Type B pancreatic cell (in vitro differentiated cells): ENCODE results near the gene KIF21A. TPM values are rescaled to one million over a fixed set of nuclear protein-coding genes. Genes with fewer than 3 reads are reported as not detected.

Source experiments
- DNase-seq: peaks from one replicate; pipeline ENCODE4 v3.0.0; 2021; ENCODE audit warnings: mixed read lengths; ENCODE audit not compliant: unreplicated experiment; ENCODE audit errors: extremely low spot score
- H3K27ac Mint-ChIP-seq: 2 replicates; pipeline ENCODE4 v1.8.0; 2021; ENCODE audit warnings: mild to moderate bottlenecking, mixed read lengths
- H3K27me3 Mint-ChIP-seq: 2 replicates; pipeline ENCODE4 v1.8.0; 2021; ENCODE audit warnings: mixed read lengths
- H3K36me3 Mint-ChIP-seq: 2 replicates; pipeline ENCODE4 v1.8.0; 2021; ENCODE audit warnings: mixed read lengths
- H3K4me1 Mint-ChIP-seq: one replicate; pipeline ENCODE4 v1.8.0; 2021; ENCODE audit warnings: mixed read lengths; ENCODE audit not compliant: unreplicated experiment
- H3K4me3 Mint-ChIP-seq: 2 replicates; pipeline ENCODE4 v1.8.0; 2021; ENCODE audit warnings: mild to moderate bottlenecking, mixed read lengths
- H3K9me3 Mint-ChIP-seq: 2 replicates; pipeline ENCODE4 v1.8.0; 2021; ENCODE audit warnings: mixed read lengths
- total RNA-seq: library from RNA; stranded (reverse); gene quantifications from 2 replicates; pipeline ENCODE4 v1.2.1, GENCODE V29; 2021; ENCODE audit warnings: low replicate concordance
- TF ChIP-seq, protein P1 (sequence below): fragments of 200-600 bp; sonication (generic); conservative IDR thresholded peaks from 2 replicates; pipeline ENCODE4 v1.5.0; 2021; ENCODE audit warnings: antibody characterized with exemption, mild to moderate bottlenecking

KIF21A gene
- total RNA-seq, 1 donor from 2014 or later = 25.7 TPM

GRCh38 chr12:39365364-39366001 is 77.4 kb downstream of the KIF21A start:
- TF ChIP-seq, protein P1, sequence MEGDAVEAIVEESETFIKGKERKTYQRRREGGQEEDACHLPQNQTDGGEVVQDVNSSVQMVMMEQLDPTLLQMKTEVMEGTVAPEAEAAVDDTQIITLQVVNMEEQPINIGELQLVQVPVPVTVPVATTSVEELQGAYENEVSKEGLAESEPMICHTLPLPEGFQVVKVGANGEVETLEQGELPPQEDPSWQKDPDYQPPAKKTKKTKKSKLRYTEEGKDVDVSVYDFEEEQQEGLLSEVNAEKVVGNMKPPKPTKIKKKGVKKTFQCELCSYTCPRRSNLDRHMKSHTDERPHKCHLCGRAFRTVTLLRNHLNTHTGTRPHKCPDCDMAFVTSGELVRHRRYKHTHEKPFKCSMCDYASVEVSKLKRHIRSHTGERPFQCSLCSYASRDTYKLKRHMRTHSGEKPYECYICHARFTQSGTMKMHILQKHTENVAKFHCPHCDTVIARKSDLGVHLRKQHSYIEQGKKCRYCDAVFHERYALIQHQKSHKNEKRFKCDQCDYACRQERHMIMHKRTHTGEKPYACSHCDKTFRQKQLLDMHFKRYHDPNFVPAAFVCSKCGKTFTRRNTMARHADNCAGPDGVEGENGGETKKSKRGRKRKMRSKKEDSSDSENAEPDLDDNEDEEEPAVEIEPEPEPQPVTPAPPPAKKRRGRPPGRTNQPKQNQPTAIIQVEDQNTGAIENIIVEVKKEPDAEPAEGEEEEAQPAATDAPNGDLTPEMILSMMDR = peak; percentile 37
- Mint-ChIP-seq H3K9me3 (no peaks in the 10 kb centered on the region), H3K4me3 (no peak overlapping the region), H3K36me3 (peaks cover 16% of the 10 kb centered on the region), H3K27me3 (no peaks in the 10 kb centered on the region), H3K27ac (no peak overlapping the region), H3K4me1 (no peaks in the 10 kb centered on the region)
- DNase-seq = no peak

GRCh38 chr12:39364196-39364595 is 78.7 kb downstream of the KIF21A start:
- H3K9me3 Mint-ChIP-seq = no peaks in the 10 kb centered on the region
- TF ChIP-seq, protein P1 = no peak
- H3K36me3 Mint-ChIP-seq = peaks cover 16% of the 10 kb centered on the region
- DNase-seq = no peak
- no peak overlapping the region for H3K4me3 Mint-ChIP-seq
- H3K27ac Mint-ChIP-seq = no peak overlapping the region
- H3K27me3 Mint-ChIP-seq = no peaks in the 10 kb centered on the region
- H3K4me1 Mint-ChIP-seq = no peaks in the 10 kb centered on the region

- H3K36me3 Mint-ChIP-seq = peaks cover 13% of the 10 kb centered on the region
- no peaks in the 10 kb centered on the region for H3K4me1 Mint-ChIP-seq
- no peak overlapping the region for H3K4me3 Mint-ChIP-seq
- TF ChIP-seq, protein P1 = no peak
- H3K9me3 Mint-ChIP-seq = no peaks in the 10 kb centered on the region
- H3K27ac Mint-ChIP-seq = no peak overlapping the region
- H3K27me3 Mint-ChIP-seq = no peaks in the 10 kb centered on the region
- DNase-seq = no peak
Measured at GRCh38 chr12:39359645-39360044, 83.3 kb downstream of the KIF21A start.

DNA sequence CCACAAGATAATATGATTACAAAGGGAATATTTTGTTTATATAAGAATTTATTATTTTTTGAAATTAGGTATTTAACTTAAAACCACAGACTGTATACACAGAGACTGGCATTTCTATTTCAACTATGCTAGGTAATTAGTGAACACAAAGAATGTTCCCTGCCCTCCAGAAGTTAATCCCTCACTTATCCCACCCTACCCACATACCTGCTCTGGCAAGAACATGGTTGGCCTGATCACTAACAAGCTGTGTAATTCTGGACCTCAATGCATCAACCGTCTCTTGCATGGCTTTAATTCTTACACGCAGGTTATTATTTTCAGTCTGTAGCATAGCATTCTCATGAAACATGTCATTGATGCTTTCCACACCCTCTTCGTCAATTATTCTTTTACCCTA is 85.9 kb downstream of the KIF21A start:
- Mint-ChIP-seq H3K9me3 (no peaks in the 10 kb centered on the region), H3K27ac (no peak overlapping the region), H3K27me3 (no peaks in the 10 kb centered on the region), H3K36me3 (peaks cover 7% of the 10 kb centered on the region), H3K4me3 (no peak overlapping the region), H3K4me1 (no peaks in the 10 kb centered on the region)
- DNase-seq = no peak
- TF ChIP-seq, protein P1 = no peak

DNA sequence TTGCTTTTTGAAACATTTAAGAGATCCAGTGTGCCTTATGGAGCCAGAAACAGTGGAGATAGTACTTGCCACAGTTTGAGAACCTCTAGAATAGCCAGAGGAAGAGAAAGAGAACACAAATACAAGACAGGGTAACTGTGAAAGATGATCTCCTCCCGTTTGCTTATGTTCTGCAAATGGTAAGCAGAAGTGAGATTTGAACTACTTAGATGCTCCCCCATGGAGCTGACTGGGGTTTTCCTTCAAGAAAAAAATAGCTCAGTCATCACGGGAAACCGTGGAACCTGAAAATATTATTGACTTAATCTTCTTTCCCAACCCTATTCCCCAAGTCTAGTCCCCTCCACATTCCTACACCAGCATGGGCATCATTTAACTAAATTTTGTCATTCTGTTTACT is 87.1 kb downstream of the KIF21A start:
- TF ChIP-seq, protein P1 = no peak
- no peaks in the 10 kb centered on the region for H3K4me1 Mint-ChIP-seq
- no peak for DNase-seq
- H3K36me3 Mint-ChIP-seq = peaks cover 4% of the 10 kb centered on the region
- H3K4me3 Mint-ChIP-seq = no peak overlapping the region
- H3K9me3 Mint-ChIP-seq = no peaks in the 10 kb centered on the region
- no peaks in the 10 kb centered on the region for H3K27me3 Mint-ChIP-seq
- no peak overlapping the region for H3K27ac Mint-ChIP-seq
